Femur (tissue), 1 donor: Measurements from ENCODE around the gene NOL9.
"Not testable (repeated sequence)": the region's sequence is repeated elsewhere in the genome, so short reads cannot be mapped to it uniquely, and the experiment has no call there.

Experiments
- DNase-seq: peaks from one replicate; pipeline ENCODE4 v3.0.0-alpha.2; 2017

The NOL9 gene

DNA sequence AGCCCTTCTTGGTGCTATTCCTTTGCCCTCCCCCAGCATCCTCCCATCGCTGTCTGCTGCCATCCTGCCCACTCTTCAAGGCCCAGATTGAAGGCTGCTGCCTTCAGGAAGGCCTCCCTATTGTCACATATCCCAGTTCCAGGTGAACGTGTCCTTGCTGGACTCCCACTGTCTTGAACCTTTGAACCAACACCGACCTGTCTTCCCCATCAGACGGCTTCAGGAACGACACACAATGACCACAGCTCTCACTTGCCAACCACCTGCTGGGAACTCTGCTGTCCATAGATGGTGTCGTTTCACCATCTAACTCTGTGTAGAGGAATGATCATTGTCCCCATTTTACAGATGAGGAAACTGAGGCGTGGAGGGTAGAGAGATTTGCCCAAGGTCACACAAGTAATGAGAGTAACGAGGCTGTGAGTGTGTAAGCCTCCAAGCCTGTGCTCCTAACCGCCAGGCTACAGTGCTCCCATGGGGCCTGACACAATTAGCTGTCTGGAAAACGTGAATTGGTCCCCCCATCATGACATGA lies 53.0 kb downstream of the NOL9 start:
- DNase-seq = no peak

DNA sequence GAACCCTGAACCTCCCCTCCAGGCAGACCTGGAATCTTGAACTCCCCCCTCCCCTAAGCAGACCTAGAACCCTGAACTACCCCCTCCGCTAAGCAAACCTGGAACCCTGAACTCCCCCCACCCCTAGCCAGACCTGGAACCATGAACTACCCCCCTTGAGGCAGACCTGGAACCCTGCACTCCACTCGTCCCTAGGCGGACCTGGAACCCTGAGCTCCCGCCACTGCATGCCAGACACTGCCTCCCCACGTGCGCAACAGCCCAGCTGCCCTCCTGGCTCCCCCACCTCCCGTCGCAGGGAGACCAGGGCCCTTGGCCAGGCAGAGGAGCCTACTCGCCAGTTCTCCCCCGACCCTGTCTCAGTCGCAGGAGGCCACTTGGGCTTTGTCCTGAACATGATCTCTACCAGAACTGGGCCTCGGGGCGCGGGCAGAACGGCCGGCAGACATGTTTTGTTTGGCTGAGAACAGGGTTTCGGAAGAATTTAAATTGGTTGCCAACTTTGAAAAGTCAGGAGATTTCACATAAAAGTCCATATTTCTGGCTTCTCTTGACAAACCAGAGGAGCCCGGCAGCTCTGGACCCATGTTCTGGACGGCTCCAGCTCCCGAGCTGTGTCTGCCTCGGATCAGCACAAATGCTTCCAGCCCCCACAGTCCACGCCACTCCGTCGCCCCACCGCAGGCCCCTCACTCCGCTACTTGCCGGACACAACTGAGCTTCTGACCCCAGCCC lies 53.6 kb downstream of the NOL9 start:
- DNase-seq = no peak

GRCh38 chr1:6499296-6499695 lies 55.0 kb downstream of the NOL9 start:
- DNase-seq = peak; percentile 17

- peak; percentile 39 for DNase-seq
Observed at GRCh38 chr1:6498576-6499111, 55.7 kb downstream of the NOL9 start.

GRCh38 chr1:6497867-6498575 lies 56.3 kb downstream of the NOL9 start:
- peak; percentile 31 for DNase-seq

DNA sequence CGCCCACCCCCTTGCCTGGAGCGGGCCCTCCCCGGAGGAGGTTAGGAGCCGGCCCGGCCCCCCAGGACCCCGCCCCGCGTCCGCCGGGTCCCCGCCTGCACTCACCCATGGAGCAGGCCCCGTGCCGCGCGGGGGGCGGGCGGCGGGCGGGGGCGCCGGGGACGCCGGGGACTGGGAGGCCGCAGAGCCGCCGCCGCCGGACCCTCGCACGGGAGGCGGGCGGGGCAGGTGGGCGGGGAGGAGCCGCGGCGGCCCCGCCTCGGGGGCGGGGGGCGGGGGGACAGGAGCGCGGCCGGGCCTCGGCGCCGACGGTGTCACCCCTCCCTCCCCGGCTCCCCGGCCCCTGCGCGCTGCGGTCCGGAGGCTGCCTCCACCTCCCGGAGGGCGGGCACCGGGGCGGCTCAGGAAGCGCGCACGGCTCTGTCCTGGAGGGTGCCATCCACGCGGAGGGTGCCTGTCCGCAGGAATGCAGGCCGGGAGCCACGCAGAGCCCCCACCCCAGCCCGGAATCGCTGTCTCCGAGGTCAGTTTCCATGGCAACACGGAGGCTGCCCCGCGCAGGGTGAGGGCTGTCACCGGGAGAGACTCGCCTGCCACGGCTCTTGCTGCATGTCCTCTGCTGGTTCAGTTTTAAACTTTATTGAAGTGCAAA lies 57.0 kb downstream of the NOL9 start:
- DNase-seq = no peak

GRCh38 chr1:6496890-6497214 lies 57.5 kb downstream of the NOL9 start:
- peak; percentile 24 for DNase-seq

DNA sequence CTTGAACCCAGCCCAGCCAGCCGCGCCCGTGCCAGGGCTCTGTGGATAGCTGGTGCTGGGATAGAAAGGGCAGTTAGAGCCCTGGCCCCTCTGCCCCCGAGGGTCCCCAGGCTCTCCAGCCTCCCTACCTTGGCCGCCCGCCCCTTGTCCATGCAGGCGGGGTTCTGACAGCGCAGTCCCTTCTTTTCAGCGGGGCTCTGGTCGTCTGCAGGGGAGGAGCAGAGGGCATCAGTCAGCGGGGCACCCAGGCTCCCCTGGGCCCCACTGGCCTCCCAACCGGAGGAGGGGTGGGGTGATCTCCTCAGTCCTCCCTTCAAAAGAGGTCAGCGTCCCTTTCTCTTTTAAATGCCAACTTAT lies 58.0 kb downstream of the NOL9 start:
- DNase-seq = peak; percentile 33

DNA sequence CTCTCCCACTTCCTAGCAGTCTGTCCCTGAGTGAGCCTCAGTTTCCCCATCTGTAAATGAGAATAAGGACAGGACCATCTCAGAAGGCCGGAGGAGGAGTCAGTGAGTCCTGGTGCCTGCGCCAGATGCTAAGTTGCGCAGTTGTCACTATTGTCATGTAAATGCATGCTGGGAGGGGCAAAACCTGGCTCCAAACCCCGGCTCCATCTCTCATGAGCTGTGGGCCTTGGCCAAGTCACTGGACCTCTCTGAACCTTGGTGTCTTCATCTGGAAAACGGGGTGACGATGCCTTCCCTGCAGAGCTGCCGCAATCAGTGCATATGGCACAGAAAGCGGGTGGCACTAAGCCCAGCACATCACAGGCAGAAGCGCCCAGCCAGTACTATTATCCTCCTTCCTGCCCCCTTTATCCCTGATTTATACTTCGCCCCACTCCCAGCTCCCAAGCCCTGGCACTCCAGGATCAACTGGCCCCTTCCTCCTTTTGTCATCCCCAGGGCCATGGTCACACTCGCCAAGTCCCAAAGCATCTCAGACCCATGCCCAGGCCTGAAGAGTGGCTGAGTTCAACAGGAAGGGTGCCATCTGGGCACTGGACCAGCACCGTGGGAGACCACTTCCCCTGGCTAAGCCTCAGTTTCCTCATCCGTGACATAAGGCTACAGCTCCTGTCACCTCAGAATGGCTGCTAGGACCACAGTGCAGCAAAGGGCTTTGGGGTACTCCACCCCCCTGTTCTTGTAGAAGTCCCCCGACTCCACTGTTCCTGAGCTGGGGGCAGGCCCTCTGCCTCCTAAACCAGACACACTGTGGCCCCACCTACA lies 58.6 kb downstream of the NOL9 start:
- peak; percentile 24 for DNase-seq

DNA sequence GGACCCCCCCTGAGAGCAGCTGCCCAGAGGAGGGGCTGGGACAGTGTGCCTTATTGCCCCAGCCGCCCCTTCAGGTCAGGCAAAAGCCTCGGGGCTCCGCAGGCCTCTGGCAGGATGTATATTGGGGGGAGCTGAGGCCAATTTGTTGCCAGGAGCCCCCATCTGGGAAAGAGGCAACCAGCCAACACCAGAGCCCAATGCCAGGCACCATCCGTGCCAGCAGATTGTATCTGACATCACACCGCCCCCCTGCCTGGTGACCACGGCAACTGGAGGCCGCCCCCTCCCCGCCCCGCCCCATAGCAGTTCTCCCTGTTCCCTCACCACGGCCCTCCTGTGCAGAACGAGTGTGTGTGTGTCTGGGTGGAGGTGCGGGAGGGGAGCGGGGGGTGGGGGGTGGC lies 59.3 kb downstream of the NOL9 start:
- peak; percentile 39 for DNase-seq

GRCh38 chr1:6494627-6495026 lies 59.7 kb downstream of the NOL9 start:
- no peak for DNase-seq

DNA sequence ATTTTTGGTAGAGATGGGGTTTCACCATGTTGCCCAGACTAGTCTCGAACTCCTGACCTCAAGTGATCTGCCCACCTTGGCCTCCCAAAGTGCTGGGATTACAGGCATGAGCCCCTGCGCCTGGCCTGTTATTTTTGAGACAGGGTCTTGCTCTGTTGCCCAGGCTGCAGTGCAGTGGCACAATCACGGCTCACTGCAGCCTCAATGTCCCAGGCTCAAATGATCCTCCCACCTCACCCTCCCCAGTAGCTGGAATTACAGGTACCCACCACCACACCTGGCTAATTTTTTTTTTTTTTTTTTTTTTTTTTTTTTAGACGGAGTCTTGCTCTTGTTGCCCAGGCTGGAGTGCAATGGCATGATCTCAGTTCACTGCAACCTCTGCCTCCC lies 60.5 kb downstream of the NOL9 start:
- DNase-seq = not testable (repeated sequence)

GRCh38 chr1:6491966-6492365 lies 62.3 kb downstream of the NOL9 start:
- DNase-seq = no peak

- no peak for DNase-seq
Observed at GRCh38 chr1:6491480-6491962, 62.8 kb downstream of the NOL9 start, which contains the start of gene PLEKHG5. PLEKHG5 (minus strand) TSS chr1:6491667; CDS start chr1:6477571, 14,096 bp downstream.

GRCh38 chr1:6491081-6491449 lies 63.2 kb downstream of the NOL9 start:
- DNase-seq = no peak

DNA sequence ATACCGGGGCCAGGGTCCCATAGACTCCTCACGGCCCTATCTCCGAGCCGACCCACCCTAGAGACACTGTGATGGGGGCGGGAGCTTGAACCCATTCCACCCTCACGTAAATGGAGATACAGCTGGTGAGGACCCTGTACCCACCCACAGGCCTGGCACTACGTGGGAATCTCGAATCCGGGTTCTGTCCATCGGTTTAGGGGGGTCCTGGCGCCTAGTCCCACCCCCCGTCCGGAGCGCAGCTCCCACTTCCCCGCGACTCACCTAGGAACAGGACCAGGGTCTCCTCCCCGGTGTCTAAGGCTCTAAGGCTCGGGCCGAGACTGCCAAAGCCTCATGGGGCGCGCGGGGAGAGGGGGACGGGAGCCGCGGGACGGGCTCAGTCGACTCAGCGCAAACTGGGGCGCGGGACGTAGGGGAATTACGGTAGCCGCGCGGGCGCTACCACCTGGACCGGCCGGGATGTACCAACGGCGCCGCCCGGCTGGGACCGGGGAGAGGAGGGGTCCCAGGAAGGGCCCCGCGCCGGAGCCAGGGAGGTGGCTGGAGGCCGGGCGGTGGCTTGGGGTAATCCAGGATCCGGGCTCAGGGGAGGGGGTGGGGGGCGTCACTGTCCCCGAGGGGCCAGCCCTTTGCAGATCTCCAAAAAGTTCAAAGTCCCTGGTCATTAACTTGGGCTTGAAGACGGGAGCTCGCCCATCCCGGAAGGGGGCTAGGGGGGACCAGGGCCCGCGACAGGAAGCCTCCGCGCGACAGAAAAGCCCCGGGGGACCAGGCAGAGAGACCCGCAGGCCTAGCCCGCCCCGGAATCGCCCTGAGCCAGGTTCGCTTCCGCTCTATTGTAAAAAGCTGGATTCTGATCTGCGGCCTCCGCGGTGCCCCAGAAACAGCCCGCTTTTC lies 63.9 kb downstream of the NOL9 start:
- DNase-seq = no peak

- DNase-seq = peak; percentile 79
Observed at GRCh38 chr1:6489799-6490180, 64.5 kb downstream of the NOL9 start.

GRCh38 chr1:6489383-6489765 lies 64.9 kb downstream of the NOL9 start:
- no peak for DNase-seq

DNA sequence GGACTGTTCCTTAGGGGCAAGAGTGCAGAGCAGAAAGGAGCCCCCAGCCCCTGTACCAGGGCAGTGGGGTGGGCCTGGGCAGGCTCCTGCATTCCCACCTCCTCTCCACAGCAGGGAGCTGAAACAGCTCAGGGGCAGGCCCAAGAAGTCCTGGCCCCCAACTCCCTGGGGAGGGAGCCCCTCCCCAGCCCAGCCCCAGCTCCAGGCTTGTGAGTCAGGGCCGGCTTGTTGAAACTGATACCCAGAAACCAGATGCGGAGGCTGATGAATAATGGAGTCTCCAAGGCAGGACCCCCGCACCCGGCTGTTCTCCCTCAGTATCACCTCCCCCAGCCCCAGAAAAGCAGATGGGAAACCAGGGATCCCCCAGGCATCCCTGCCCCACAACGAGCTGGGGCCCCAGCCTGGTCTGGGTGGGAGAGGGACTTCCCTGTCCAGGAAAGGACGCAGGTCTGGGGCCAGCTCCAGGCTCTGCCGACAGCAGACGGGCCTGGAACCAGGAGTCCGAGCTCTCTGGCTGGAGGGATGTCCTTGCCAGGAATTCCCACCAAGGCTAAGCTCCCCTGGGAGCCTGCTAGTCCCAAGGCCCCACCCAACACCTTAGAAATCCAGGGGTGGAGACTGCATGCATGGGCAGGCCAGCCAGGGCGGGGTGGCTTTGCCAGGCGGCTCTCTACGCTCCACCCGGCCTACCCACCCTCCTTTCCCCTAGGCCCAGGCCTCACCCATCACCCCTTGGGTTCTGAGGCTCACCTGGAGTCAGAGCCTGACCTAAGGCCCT lies 65.5 kb downstream of the NOL9 start:
- no peak for DNase-seq

DNA sequence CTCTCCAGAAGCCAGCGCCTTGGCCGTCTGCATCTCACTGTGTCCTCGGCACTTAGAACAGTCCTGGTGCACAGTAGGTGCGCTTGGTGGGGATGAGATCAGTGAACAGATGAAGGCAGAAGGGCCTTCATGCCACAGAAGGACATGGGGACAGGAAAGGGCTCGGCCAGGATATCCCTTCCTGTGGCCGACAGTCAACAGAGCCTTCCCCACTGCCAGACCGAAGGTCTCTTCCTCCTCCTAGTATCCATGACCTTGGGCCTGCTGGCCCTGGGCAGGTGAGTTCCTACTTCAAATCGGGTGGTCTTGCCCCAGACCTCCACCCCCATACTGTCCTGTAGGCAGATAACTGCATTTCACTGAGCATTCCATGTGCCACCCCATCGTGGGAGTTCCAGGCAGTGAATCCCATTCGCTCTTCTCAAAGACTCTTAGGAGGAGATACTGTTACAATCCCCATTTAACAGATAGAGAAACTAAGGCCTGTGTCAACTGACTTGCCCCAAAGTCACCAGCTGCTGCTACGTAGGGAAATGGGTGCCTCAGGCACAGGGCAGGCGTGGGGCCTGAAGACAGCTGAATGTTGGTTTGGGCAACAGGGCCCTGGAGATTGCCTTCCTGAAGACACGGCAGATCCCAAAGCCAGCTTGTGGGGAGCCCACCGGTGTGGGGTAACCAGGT lies 66.4 kb downstream of the NOL9 start:
- DNase-seq = no peak
